ENCODE results near the gene SNRPB2.

DNA sequence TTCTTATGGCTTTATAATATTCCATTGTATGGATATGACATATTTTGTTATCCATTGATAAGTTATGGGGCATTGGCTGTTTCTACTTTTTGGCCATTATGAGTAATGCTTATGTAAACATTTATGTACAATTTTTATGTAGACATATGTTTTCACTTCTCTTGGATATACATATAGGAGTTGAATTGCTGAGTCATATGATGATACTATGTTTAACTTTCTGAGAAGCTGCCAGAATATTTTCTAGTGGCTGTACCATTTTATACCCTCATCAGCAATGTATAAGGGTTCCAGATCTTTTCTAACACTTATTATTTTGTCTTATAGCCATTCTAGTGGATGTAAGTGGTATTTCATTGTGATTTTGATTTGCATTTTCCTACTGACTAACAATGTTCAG is 41.4 kb downstream of the SNRPB2 start:
- TF ChIP-seq, protein P1, sequence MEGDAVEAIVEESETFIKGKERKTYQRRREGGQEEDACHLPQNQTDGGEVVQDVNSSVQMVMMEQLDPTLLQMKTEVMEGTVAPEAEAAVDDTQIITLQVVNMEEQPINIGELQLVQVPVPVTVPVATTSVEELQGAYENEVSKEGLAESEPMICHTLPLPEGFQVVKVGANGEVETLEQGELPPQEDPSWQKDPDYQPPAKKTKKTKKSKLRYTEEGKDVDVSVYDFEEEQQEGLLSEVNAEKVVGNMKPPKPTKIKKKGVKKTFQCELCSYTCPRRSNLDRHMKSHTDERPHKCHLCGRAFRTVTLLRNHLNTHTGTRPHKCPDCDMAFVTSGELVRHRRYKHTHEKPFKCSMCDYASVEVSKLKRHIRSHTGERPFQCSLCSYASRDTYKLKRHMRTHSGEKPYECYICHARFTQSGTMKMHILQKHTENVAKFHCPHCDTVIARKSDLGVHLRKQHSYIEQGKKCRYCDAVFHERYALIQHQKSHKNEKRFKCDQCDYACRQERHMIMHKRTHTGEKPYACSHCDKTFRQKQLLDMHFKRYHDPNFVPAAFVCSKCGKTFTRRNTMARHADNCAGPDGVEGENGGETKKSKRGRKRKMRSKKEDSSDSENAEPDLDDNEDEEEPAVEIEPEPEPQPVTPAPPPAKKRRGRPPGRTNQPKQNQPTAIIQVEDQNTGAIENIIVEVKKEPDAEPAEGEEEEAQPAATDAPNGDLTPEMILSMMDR (conservative IDR thresholded peaks at IDR 0.05 in 1 of 2, IDR thresholded peaks at IDR 0.05 in 1 of 2; ENCODE audit: extremely low read depth in 1 of 2, insufficient read depth in 1 of 2, low read depth in 1 of 2, low read length in 2 of 2): no peak
- no peak for TF ChIP-seq EZH2 (IDR thresholded peaks at IDR 0.05; ENCODE audit: borderline replicate concordance, low read length)
